ENCODE data around the gene KIF1C.

DNA sequence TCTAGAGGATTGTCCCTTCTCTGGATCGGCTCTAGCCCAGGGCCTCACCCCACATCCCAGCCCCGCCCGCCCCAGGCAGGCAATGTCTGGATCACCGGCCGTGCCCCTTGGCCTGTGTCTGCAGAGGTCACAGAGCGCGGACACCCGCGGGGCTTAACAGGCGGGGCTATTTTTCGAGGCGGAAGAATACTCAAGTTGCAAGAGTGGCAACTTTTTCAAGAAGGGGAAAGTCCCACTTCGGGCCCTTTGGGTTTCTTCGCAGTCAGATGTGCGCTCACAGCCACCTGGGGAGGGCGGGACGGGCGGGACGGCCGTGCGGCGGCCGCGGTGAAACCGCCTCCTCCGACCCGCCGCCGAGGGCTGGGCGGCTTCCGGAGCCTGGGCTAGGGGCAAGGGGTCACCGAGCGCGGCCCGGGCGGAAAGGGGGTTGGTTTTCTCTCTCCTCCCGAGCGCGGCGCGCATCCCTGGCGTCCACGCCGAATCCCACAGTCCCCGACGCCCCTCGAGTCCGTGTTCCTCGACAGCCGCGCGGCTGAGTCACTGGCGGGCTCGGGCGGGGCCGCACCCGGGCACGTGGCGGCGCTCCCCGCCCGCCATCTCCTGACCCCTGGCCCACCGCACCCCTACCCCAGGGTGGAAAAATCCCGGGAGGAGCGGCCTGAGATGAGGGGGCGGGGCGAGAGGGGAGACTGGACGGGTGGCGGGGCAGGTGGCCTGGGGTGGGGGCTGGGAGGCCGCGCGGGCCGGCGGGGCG is 48.3 kb upstream of the KIF1C start:
- TF ChIP-seq POLR2A (IDR thresholded peaks at IDR 0.05), result no peak
- TF ChIP-seq, protein P1, sequence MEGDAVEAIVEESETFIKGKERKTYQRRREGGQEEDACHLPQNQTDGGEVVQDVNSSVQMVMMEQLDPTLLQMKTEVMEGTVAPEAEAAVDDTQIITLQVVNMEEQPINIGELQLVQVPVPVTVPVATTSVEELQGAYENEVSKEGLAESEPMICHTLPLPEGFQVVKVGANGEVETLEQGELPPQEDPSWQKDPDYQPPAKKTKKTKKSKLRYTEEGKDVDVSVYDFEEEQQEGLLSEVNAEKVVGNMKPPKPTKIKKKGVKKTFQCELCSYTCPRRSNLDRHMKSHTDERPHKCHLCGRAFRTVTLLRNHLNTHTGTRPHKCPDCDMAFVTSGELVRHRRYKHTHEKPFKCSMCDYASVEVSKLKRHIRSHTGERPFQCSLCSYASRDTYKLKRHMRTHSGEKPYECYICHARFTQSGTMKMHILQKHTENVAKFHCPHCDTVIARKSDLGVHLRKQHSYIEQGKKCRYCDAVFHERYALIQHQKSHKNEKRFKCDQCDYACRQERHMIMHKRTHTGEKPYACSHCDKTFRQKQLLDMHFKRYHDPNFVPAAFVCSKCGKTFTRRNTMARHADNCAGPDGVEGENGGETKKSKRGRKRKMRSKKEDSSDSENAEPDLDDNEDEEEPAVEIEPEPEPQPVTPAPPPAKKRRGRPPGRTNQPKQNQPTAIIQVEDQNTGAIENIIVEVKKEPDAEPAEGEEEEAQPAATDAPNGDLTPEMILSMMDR (IDR thresholded peaks at IDR 0.05), result no peak

Data from right lobe of liver (tissue), 4 donors.